SKM-1 (cell line): ENCODE measurements around the gene C11orf91.
"Not testable (repeated sequence)": the region's sequence is repeated elsewhere in the genome, so short reads cannot be mapped to it uniquely, and the experiment has no call there.

Experiments used
- DNase-seq: peaks from one replicate; lab custom pipeline; 2025; ENCODE audit not compliant: unreplicated experiment; lab: John Stamatoyannopoulos, UW

Gene C11orf91

GRCh38 chr11:33697997-33698396 lies 2.6 kb downstream of the C11orf91 start:
- DNase-seq, result no peak

- DNase-seq, result no peak
Measured at GRCh38 chr11:33696931-33697638, 3.5 kb downstream of the C11orf91 start.

- no peak for DNase-seq
Measured at GRCh38 chr11:33696411-33696810, 4.2 kb downstream of the C11orf91 start.

GRCh38 chr11:33695051-33695566 lies 5.5 kb downstream of the C11orf91 start:
- DNase-seq, result no peak

GRCh38 chr11:33694346-33695050 lies 6.1 kb downstream of the C11orf91 start:
- no peak for DNase-seq

GRCh38 chr11:33692541-33692940 lies 8.1 kb downstream of the C11orf91 start:
- no peak for DNase-seq

- no peak for DNase-seq
Measured at GRCh38 chr11:33692013-33692504, 8.6 kb downstream of the C11orf91 start.

GRCh38 chr11:33691066-33691864 lies 9.4 kb downstream of the C11orf91 start:
- no peak for DNase-seq

GRCh38 chr11:33690290-33691065 lies 10.1 kb downstream of the C11orf91 start:
- DNase-seq, result no peak

- no peak for DNase-seq
Measured at GRCh38 chr11:33689501-33689900, 11.1 kb downstream of the C11orf91 start.

GRCh38 chr11:33689085-33689484 lies 11.5 kb downstream of the C11orf91 start:
- DNase-seq, result no peak

GRCh38 chr11:33687733-33688479 lies 12.7 kb downstream of the C11orf91 start:
- no peak for DNase-seq

GRCh38 chr11:33685082-33685481 lies 15.5 kb downstream of the C11orf91 start:
- DNase-seq, result no peak

- DNase-seq, result no peak
Measured at GRCh38 chr11:33684003-33684706, 16.5 kb downstream of the C11orf91 start.

GRCh38 chr11:33682446-33682845 lies 18.2 kb downstream of the C11orf91 start:
- no peak for DNase-seq

- no peak for DNase-seq
Measured at GRCh38 chr11:33682019-33682418, 18.6 kb downstream of the C11orf91 start.

GRCh38 chr11:33678616-33679015 lies 22.0 kb downstream of the C11orf91 start:
- not testable (repeated sequence) for DNase-seq

GRCh38 chr11:33674035-33674814 lies 26.4 kb downstream of the C11orf91 start:
- DNase-seq, result no peak
